ENCODE results near the gene THSD4. TPM values are rescaled to one million over a fixed set of nuclear protein-coding genes. Genes with fewer than 3 reads are reported as not detected.

THSD4 gene
- polyA plus RNA-seq, 1 donor (not counting 4 experiments of a cell fraction or from before 2014, with no cell fraction given), result 24.5 TPM

DNA sequence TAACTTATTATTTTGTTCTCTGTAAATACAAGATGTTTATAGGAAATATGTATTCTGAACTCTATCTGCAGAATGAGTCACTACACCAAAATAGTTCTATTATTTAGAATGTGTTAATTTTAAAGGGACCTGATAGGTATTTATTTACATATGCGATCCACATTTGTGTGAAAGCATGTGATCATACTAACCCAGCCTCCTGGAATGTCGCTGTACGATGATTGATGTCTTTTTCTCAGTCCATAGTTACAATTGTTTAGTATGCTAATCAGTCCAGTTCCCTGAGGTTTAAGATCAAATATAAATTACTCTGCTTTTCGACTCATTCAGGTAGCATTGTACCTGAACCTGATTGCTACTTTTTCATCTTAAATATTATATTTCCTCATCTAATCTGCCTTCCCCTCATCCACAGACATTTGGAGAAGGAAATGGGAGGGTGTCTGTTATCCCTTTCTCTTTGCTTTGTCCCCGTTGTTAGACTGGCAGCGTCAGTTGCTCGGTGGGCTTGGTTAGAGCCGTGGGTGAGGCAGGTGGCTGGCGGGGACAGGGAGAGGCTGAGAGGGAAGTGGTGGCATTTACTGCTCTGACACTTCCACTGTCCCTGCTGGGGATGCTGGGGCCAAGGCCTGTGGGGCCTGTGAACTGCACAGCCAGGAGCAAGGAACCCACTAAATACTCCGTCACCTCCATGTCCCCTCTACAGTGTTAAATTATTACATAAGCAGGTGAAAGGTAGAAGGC is 667.3 kb downstream of the THSD4 start:
- Histone ChIP-seq H3K4me1 (ENCODE audit: control insufficient read depth, extremely low read depth, insufficient read depth, low read length) (no peaks in the 10 kb centered on the region), H3K9ac (ENCODE audit: control insufficient read depth, extremely low read depth, insufficient read depth, low read length) (no peak overlapping the region), H3K27ac (ENCODE audit: control insufficient read depth, insufficient read depth, low read length) (no peak overlapping the region), H3K9me3 (ENCODE audit: control insufficient read depth, low read depth, low read length) (no peaks in the 10 kb centered on the region), H2AFZ (ENCODE audit: control insufficient read depth, low read length) (no peak overlapping the region), H3K4me2 (ENCODE audit: control insufficient read depth, extremely low read depth, insufficient read depth, low read depth, low read length) (no peak overlapping the region), H4K20me1 (ENCODE audit: control insufficient read depth, extremely low read depth, insufficient read depth, low read length) (no peaks in the 10 kb centered on the region), H3K79me2 (ENCODE audit: control insufficient read depth, insufficient read depth, low read length) (no peaks in the 10 kb centered on the region), H3K9me1 (ENCODE audit: control insufficient read depth, extremely low read depth, insufficient read depth, low read length) (no peaks in the 10 kb centered on the region), H3K4me3 (ENCODE audit: control insufficient read depth in 2 of 3, extremely low read depth in 1 of 3, insufficient read depth in 2 of 3, low read depth in 1 of 3, low read length in 3 of 3) (no peak overlapping the region), H3K36me3 (ENCODE audit: control insufficient read depth in 2 of 2, extremely low read depth in 1 of 2, insufficient read depth in 2 of 2, low read length in 2 of 2) (peaks cover 0 to 8% of the 10 kb centered on the region in 2 experiments), H3K27me3 (ENCODE audit: control insufficient read depth, extremely low read depth, insufficient read depth, low read length) (no peaks in the 10 kb centered on the region)
- DNase-seq (ENCODE audit: low read depth, low spot score) (no peak), FAIRE-seq (no peak)
- dilution Hi-C loops (cut with MboI; ENCODE audit: extremely low pct_ligation_motif_present, low sequenced_read_pairs), result no loop called here
- TF ChIP-seq, protein P1, sequence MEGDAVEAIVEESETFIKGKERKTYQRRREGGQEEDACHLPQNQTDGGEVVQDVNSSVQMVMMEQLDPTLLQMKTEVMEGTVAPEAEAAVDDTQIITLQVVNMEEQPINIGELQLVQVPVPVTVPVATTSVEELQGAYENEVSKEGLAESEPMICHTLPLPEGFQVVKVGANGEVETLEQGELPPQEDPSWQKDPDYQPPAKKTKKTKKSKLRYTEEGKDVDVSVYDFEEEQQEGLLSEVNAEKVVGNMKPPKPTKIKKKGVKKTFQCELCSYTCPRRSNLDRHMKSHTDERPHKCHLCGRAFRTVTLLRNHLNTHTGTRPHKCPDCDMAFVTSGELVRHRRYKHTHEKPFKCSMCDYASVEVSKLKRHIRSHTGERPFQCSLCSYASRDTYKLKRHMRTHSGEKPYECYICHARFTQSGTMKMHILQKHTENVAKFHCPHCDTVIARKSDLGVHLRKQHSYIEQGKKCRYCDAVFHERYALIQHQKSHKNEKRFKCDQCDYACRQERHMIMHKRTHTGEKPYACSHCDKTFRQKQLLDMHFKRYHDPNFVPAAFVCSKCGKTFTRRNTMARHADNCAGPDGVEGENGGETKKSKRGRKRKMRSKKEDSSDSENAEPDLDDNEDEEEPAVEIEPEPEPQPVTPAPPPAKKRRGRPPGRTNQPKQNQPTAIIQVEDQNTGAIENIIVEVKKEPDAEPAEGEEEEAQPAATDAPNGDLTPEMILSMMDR (optimal IDR thresholded peaks at IDR 0.05 in 1 of 3, IDR thresholded peaks at IDR 0.05 in 1 of 3, conservative IDR thresholded peaks at IDR 0.05 in 1 of 3; ENCODE audit: extremely low read depth in 1 of 3, insufficient read depth in 2 of 3, low read length in 3 of 3), result no peak
- TF ChIP-seq EZH2 (IDR thresholded peaks at IDR 0.05; ENCODE audit: low read length), result no peak

DNA sequence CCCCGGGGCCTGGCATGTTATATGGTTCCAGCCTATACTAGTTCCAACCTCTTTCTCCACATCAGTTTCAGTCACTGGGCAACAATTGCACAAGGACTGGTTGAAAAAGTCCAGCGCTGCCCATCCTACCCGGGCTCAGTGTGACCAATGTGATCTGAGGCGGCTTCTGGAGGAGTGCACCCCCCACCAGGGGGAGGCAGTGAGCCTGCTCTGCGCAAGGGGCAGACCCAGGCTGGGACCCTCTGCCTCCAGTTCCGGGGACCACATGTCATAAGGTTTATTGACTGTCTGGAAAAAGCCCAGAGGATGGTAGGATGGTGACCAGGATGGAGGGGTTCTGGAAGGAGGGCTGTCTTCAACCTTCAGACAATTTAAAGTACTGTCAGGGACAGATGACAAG is 669.4 kb downstream of the THSD4 start:
- DNase-seq (ENCODE audit: low read depth, low spot score) (no peak), FAIRE-seq (no peak)
- Histone ChIP-seq H3K4me1 (ENCODE audit: control insufficient read depth, extremely low read depth, insufficient read depth, low read length) (no peaks in the 10 kb centered on the region), H3K27me3 (ENCODE audit: control insufficient read depth, extremely low read depth, insufficient read depth, low read length) (no peaks in the 10 kb centered on the region), H3K9me3 (ENCODE audit: control insufficient read depth, low read depth, low read length) (no peaks in the 10 kb centered on the region), H3K4me2 (ENCODE audit: control insufficient read depth, extremely low read depth, insufficient read depth, low read depth, low read length) (no peak overlapping the region), H3K9ac (ENCODE audit: control insufficient read depth, extremely low read depth, insufficient read depth, low read length) (no peak overlapping the region), H3K4me3 (ENCODE audit: control insufficient read depth in 2 of 3, extremely low read depth in 1 of 3, insufficient read depth in 2 of 3, low read depth in 1 of 3, low read length in 3 of 3) (no peak overlapping the region), H4K20me1 (ENCODE audit: control insufficient read depth, extremely low read depth, insufficient read depth, low read length) (no peaks in the 10 kb centered on the region), H2AFZ (ENCODE audit: control insufficient read depth, low read length) (no peak overlapping the region), H3K36me3 (ENCODE audit: control insufficient read depth in 2 of 2, extremely low read depth in 1 of 2, insufficient read depth in 2 of 2, low read length in 2 of 2) (no peaks in the 10 kb centered on the region), H3K79me2 (ENCODE audit: control insufficient read depth, insufficient read depth, low read length) (no peaks in the 10 kb centered on the region), H3K27ac (ENCODE audit: control insufficient read depth, insufficient read depth, low read length) (no peak overlapping the region), H3K9me1 (ENCODE audit: control insufficient read depth, extremely low read depth, insufficient read depth, low read length) (no peaks in the 10 kb centered on the region)
- dilution Hi-C loops (cut with MboI; ENCODE audit: extremely low pct_ligation_motif_present, low sequenced_read_pairs), result no loop called here
- TF ChIP-seq, protein P1 (optimal IDR thresholded peaks at IDR 0.05 in 1 of 3, IDR thresholded peaks at IDR 0.05 in 1 of 3, conservative IDR thresholded peaks at IDR 0.05 in 1 of 3; ENCODE audit: extremely low read depth in 1 of 3, insufficient read depth in 2 of 3, low read length in 3 of 3), result peak; percentile 35 to 52 (median 50)
- TF ChIP-seq EZH2 (IDR thresholded peaks at IDR 0.05; ENCODE audit: low read length), result no peak
